HepG2 (cell line): Measurements from ENCODE around the gene RALB. TPM values are rescaled to one million over a fixed set of nuclear protein-coding genes. Genes with fewer than 3 reads are reported as not detected.

Source experiments
- PATZ1 ChIP-seq: sonication (generic); formaldehyde crosslinking; IDR thresholded peaks from 2 replicates; pipeline ENCODE4 v1.4.0; 2020; ENCODE audit warnings: missing genetic modification reagents
- SNAI1 ChIP-seq: sonication (generic); formaldehyde crosslinking; IDR thresholded peaks from 2 replicates; pipeline ENCODE4 v1.5.0; 2020; ENCODE audit warnings: mild to moderate bottlenecking, missing genetic modification reagents, borderline replicate concordance
- UBTF ChIP-seq: sonication (generic); formaldehyde crosslinking; IDR thresholded peaks from 2 replicates; pipeline ENCODE4 v1.4.0; 2020; ENCODE audit warnings: mild to moderate bottlenecking, missing genetic modification reagents
- ZNF276 ChIP-seq: sonication (generic); formaldehyde crosslinking; IDR thresholded peaks from 2 replicates; pipeline ENCODE4 v1.4.0; 2020; ENCODE audit warnings: mild to moderate bottlenecking, low read depth, missing genetic modification reagents
- ZNF34 ChIP-seq: sonication (generic); formaldehyde crosslinking; IDR thresholded peaks from 2 replicates; pipeline ENCODE4 v1.4.0; 2020; ENCODE audit warnings: mild to moderate bottlenecking, missing genetic modification reagents, borderline replicate concordance
- ZNF598 ChIP-seq: sonication (generic); formaldehyde crosslinking; IDR thresholded peaks from 2 replicates; pipeline ENCODE4 v1.5.1; 2020; ENCODE audit warnings: mild to moderate bottlenecking, missing genetic modification reagents, borderline replicate concordance
- ZNF605 ChIP-seq: sonication (generic); formaldehyde crosslinking; IDR thresholded peaks from 2 replicates; pipeline ENCODE4 v1.8.0; 2022; ENCODE audit warnings: mild to moderate bottlenecking, missing genetic modification reagents
- ZSCAN29 ChIP-seq: sonication (generic); formaldehyde crosslinking; conservative IDR thresholded peaks from 2 replicates; pipeline ENCODE4 v1.4.0; 2020; ENCODE audit warnings: mild to moderate bottlenecking, missing genetic modification reagents
- ZUFSP ChIP-seq: sonication (generic); formaldehyde crosslinking; IDR thresholded peaks from 2 replicates; pipeline ENCODE4 v1.9.0; 2021; ENCODE audit warnings: missing genetic modification reagents, mild to moderate bottlenecking, borderline replicate concordance
- polyA plus RNA-seq, 8 experiments: library from polyadenylated mRNA; depleted of rRNA in 3 of 8; stranded (reverse) in 7 of 8; unstranded in 1 of 8; fragments of >200 nt; fragmentation: Illumina TruSeq in 4 of 8; extraction: Trizol in 4 of 8; gene quantifications; 2 replicates each; pipeline versions ENCODE4 v1.2.1 to v1.2.3, GENCODE V29; 2011 to 2016; ENCODE audit warnings: low read depth in 4 of 8, missing spikeins in 1 of 8, mixed read lengths in 1 of 8; ENCODE audit not compliant: insufficient read depth in 1 of 8
- total RNA-seq, 5 experiments: library from RNA; depleted of rRNA; stranded (reverse); fragments of >200 nt; fragmentation: Illumina TruSeq; extraction: Trizol; gene quantifications; 2 replicates each; pipeline ENCODE4 v1.2.3, GENCODE V29; 2016; ENCODE audit warnings: low read depth in 1 of 5

The RALB gene
- total and polyA plus RNA-seq, 2 of the 13 experiments (the other 11 are each of a cell fraction or from before 2014, with no cell fraction given) = 37.8 to 43.2 TPM

- TF ChIP-seq ZNF605 (CRISPR knock-in tag) = peak; percentile 44; the same call in 1 of the 2 replicates
- 0 out of 2 replicates have a peak, but pooled peaks have one; percentile 32 for TF ChIP-seq ZUFSP
- peak; percentile 45; the same call in 1 of the 2 replicates for TF ChIP-seq ZNF276 (CRISPR knock-in tag)
- TF ChIP-seq ZNF34 (CRISPR knock-in tag) = 0 out of 2 replicates have a peak, but pooled peaks have one; percentile 50
- 0 out of 2 replicates have a peak, but pooled peaks have one; percentile 51 for TF ChIP-seq ZSCAN29
- peak; percentile 61; the same call in 1 of the 2 replicates for TF ChIP-seq ZNF598 (CRISPR knock-in tag)
- TF ChIP-seq SNAI1 (CRISPR knock-in tag) = no peak
- TF ChIP-seq UBTF = peak; percentile 42; the same call in 1 of the 2 replicates
- TF ChIP-seq PATZ1 (CRISPR knock-in tag) = 0 out of 2 replicates have a peak, but pooled peaks have one; percentile 23
Measured at GRCh38 chr2:120203251-120204021, 49.2 kb upstream of the RALB start (continued).
